ENCODE results near the gene PRPF39.
"Not testable (repeated sequence)": the region's sequence is repeated elsewhere in the genome, so short reads cannot be mapped to it uniquely, and the experiment has no call there.

Gene PRPF39, protein sequence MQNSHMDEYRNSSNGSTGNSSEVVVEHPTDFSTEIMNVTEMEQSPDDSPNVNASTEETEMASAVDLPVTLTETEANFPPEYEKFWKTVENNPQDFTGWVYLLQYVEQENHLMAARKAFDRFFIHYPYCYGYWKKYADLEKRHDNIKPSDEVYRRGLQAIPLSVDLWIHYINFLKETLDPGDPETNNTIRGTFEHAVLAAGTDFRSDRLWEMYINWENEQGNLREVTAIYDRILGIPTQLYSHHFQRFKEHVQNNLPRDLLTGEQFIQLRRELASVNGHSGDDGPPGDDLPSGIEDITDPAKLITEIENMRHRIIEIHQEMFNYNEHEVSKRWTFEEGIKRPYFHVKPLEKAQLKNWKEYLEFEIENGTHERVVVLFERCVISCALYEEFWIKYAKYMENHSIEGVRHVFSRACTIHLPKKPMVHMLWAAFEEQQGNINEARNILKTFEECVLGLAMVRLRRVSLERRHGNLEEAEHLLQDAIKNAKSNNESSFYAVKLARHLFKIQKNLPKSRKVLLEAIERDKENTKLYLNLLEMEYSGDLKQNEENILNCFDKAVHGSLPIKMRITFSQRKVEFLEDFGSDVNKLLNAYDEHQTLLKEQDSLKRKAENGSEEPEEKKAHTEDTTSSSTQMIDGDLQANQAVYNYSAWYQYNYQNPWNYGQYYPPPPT

DNA sequence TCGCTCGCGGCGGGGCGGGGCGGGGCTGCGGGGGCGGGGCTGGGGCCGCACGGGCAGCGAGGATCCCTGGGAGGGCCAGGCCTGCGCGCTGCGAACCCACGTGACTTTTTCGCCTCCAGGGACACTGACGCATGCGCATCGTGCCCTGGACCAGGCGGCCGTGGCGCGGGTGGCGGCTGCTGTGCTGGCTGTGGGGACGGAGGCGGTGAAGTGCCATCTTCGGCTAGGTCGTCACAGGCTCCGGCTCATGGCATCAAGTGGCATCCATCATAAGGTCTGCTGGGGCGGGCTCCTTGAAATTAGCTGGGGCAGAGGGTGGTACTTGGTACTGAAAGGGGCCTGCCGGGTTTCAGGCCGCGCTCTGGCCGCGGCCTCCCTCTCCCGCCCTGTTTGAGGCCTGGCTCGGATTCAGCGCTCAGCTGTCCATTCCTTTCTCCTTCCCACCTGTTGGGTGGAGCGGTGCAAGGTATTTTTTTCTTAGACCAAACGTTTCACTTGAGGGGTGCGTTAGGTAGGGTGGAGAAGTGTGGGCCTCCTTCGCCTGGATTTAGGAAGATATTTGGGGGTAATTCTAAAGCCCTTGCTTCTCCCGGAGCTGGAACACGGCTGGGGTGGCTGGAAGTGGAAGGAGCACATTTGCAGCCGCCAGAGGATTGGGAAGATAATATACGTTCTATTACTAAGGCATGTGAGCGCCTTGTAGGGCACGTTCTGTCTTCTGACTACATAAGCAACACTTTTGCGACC lies at the start of gene PRPF39:
Gene PRPF39, plus strand, starts transcription at position 141 of the 747 bp plus-strand sequence. CDS start 11,124 bp downstream, outside the sequence.
- peak; percentile 98 for DNase-seq

DNA sequence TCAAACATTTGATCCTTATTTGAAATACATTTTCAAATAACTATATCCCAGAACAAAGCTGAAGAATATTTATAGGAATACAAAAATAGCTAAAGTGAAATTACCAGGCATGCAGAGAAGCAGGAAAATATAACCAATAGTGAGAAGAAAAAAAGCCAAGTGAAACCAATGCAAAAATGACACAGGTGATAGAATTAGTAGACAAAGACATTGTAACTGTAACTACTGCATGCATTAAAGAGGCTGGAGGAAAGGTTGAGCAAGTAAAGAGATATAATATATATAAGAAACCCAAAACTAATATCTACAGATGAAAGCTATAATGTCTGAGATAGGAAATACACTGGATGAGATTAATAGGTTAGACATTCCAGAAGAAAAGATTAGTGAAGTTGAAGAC lies 49.2 kb upstream of the PRPF39 start:
- DNase-seq: no peak

DNA sequence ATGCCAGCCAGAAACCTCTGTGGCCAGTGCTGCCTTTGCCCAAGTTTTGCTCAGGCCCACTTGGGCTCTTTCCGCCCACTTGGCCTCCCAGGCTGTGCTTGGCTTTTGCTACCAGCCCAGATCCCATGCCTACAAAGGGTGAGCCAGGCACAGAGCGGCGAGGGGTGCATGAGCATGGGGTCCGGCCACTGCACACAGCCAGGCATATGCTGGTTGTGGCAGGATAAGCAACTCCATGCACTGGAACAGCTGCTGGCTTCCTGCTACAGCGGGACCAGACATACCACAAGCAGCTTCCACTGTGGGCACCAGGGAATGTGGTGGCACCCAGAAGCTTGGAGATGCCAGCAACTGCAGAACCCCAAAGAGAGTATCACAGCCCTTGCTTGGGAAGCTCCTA lies 45.7 kb upstream of the PRPF39 start:
- DNase-seq: no peak

DNA sequence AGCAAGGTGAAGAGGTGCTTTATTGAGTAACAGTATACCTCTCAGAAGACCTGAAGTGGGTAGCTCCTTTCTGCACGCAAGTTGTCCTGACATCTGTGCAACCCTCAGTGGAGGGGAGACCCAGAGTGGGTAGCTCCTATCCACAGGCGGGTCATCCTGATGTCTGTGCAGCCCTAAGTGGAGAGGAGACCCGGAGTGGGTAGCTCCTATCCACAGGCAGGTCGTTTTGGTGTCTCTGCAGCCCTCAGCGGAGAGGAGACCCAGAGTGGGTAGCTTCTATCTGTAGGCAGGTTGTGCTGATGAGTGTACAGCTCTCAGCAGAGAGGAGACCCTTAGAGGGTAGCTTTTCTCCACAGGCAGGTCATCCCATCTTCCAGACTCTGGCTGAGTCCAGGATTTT lies 45.1 kb upstream of the PRPF39 start:
- no peak for DNase-seq

DNA sequence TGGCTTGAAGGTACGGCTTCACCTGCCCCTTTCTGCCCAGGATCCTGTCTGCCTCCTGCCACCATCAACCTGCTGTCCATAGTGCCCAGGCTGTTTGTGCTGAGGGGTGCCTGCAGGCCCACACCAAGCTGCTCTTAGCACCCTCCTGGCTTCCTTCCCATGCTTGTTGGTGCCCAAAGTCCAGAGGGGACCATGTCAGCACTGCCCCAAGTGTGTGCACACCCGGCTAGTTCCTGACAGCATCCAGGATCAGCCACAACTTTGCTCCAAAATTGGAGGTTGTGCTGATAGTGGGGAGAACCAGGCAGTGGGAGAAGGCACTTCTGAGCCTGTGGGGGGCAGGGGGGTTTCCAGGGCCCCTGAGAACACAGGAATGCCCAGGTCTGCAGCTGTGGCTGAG lies 44.5 kb upstream of the PRPF39 start:
- DNase-seq: no peak

DNA sequence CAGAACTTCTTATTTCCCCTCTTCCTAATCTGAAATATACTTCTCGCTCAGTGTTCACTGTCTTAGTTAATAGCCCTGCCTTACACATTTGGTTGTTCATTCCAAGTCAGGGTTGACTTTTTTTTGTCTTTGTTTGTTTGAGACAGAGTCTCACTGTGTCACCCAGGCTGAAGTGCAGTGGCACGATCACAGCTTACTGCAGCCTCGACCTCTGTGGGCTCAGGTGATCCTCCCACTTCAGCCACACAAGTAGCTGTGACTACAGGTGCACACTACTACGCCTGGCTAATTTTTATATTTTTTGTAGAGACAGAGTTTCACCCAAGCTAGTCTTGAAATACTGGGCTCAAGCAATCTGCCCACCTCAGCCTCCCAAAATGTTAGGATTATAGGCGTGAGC lies 42.3 kb upstream of the PRPF39 start:
- DNase-seq: no peak

DNA sequence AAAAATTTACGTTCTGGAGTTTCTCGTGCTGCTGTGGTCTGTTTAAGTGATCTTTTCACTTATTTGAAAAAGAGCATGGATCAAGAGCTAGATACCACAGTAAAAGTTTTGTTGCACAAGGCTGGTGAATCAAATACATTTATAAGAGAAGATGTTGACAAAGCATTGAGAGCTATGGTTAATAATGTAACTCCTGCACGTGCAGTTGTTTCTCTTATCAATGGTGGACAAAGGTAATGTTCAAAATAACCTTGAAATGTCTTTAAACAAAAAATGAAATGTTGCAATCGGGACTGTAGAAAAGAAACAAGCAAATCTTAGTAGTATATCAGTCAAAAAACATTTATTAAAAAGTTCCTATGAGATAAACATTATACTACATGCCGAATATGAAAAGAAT lies 39.3 kb upstream of the PRPF39 start:
- no peak for DNase-seq

DNA sequence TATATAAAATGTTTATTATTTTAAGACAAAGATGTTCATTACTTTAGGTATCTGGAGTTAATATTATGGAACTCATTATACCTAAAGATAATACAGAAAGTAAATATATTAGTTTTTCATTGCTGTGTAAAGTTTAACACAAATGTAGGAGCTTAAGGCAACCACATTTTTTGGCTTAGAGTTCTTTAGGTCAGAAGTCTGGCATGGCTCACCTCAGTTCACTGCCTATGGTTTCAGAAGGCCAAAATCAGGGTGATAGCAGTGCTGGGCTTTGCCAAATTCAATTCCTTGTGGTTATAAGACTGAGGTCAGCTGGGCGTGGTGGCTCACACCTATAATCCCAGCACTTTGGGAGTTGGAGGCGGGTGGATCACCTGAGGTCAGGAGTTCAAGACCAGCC lies 35.5 kb upstream of the PRPF39 start:
- DNase-seq: no peak

DNA sequence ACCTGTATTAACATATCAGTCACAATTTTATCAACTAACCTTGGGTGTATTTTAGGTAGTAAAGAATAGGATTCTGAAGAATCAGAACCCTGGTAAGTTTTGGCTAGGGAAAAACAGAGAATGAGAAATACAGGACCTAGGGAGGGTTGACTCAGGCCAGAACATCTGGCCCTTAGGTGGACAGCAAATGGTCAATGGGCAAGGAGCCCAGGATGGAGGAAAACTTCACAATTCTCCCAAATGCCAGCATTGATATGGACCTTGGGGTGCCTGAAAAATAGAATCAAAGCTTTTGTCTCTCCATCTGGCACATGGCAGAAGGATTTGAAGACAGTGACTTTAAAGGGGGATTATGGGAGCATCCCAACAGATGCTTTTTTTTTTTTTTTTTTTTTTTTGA lies 32.7 kb upstream of the PRPF39 start:
- no peak for DNase-seq

DNA sequence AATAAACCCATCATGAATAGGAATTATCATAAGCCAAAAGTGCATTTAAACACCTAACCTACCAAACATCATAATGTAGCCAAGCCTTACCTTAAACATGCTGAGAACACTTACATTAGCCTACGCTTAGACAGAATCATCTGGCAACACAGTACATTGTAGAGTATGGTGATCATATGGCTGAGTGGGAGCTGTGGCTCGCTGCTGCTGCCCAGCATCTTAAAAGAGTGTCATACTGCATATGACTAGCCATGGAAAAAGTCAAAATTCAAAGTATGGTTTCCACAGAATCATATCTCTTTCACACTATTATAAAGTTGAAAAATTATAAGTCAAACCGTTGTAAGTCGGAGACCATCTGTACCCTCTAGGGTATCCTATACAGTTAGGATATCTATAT lies 32.0 kb upstream of the PRPF39 start:
- no peak for DNase-seq

DNA sequence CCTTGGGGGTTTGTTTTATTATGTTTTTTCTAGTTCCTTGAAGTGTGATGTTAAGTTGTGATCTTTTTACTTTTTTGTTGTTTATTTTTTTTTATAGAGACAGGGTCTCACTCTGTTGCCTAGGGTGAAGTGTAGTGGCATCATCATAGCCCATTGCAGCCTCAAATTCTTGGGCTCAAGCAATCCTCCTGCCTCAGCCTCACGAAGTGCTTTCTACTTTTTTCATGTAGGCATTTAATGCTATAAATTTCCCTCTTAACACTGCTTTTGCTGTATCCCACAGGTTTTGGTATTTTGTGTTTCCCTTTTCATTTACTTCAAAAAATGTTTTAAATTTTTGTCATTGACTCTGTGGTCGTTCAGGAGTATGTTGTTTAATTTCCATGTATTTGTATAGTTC lies 26.6 kb upstream of the PRPF39 start:
- no peak for DNase-seq

DNA sequence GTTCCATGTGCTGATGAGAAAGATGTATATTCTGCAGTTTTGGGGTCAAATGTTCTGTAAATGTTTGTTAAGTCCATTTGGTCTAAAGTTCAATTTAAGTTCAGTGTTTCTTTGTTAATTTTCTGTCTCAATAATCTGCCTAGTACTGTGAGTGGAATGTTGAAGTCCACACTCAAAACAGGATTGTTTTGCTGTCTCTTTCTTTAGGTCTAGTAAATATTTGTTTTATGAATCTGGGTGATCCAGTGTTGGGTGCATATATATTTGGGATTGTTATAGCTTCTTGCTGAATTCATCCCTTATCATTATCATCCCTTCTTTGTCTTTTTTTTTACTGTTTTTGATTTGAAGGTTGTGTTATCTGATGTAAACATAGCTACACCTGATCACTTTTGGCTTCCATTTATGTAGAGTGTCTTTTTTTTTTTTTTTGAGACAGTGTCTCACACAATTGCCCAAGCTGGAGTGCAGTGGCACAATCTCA lies 26.0 kb upstream of the PRPF39 start:
- DNase-seq: no peak

DNA sequence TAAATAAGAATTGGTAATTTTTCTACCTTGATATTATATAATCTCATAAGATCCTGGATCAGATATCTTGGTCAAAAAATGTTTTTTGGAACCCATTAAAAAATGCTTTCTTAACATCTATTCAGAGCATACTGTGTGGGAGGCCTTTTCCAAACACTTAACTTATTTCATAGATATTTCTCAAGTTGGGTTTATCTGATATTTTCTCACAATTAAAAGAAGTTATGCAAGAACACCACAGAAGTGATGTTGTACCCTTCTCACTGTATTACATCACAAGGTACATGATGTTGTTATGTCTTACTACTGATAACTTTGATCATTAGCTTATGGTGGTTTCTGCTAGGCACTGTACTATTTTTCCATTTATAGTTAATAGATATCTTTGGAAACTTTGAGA lies 23.4 kb upstream of the PRPF39 start:
- no peak for DNase-seq

DNA sequence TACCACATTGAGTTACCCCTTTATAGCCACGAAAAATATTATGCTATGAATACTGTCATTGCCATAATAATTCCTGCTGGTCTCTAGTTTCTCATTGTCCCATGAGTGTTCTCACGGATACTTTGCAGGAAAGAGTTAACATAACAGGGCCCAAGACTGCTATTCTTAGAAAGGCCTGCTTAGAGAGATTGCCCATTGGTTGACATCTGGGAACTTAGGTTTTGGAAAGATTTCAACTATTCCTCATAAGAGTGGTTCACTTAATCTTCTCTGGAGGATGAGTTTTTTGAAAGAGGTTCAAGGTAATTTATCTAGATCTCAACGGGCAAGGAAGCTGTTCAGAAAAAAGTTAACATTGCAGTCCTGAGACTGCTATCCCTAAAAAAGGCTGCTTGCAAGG lies 18.4 kb upstream of the PRPF39 start:
- DNase-seq: no peak

DNA sequence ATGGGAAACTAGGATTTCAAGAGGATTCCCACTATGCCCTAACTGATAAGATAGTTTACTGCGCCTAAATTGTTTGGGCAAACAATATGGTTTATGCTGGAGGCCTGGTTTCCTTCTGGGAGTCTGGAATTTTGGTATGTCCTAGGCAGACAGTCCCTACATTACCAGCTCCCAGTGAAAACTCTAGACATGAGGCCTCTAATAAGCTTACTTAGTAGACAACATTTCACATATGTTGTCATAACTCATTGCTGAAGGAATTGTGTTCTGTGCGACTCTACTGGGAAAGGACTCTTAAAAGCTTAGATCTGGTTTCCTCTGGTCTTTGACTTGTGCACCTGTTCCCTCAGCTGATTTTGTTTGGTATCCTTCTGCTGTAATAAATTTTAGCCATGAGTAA lies 18.0 kb upstream of the PRPF39 start:
- DNase-seq: no peak

DNA sequence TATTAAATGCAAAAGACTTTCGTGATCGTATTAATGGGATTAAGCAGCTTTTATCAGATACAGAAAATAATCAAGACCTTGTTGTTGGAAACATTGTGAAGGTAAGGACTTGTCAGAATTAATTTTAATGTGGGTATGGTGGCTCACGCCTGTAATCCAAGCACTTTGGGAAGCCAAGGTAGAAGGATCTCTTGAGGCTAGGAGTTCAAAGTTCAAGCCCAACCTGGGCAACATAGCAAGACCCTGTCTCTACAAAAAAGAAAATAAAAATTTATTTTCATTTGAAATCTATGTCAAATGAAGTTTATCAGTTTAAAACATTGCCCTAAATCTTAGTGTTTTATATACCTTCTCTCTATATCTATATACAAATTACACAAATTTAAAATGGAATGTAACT lies 17.2 kb upstream of the PRPF39 start:
- no peak for DNase-seq

DNA sequence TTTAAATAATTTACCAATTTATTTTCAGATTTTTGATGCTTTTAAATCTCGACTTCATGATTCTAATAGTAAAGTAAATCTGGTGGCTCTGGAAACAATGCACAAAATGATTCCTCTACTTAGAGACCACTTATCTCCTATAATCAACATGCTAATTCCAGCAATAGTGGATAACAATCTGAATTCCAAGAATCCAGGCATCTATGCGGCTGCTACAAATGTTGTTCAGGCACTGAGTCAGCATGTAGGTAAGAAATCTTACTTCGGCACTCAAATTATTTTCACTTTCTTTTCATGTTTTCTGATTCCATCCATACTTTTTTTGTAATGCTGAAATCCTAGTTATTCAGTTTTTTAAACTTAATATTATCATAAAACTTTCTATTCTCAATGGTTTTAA lies 15.5 kb upstream of the PRPF39 start:
- DNase-seq: no peak

DNA sequence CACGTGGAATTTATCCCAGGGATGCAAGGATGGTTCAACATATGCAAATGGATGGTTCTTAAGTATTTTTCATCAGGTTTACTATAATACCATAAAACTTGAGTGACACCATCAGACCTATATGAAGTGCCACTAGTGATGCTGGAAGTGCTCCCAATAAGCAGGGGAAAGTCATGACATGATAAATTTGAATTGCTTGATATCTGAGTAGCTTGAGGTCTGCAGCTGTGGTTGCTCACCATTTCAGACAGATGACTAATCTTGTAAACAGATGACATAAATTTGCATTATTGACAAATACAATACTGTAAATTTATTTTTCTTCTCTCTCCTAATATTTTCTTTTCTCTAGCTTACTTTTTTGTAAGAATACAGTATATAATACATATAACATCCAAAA lies 13.7 kb upstream of the PRPF39 start:
- no peak for DNase-seq

DNA sequence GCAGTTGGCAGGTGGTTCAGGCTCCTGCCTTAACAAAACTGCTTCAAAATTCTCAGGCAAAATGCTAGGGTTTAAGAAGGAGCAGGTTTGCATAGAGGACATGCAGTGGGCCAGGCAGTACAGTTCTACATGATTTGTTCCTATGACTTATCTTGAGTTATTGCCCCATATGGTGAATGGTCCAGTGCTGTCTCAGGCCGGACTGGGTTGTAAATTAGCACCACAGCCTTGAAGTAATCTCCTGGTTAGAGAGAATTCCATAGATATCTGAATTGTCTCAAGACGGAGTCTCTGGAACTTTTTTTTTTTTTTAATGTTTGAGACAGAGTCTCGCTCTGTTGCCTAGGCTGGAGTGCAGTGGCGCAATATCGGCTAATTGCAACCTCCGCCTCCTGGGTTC lies 11.8 kb upstream of the PRPF39 start:
- DNase-seq: no peak

DNA sequence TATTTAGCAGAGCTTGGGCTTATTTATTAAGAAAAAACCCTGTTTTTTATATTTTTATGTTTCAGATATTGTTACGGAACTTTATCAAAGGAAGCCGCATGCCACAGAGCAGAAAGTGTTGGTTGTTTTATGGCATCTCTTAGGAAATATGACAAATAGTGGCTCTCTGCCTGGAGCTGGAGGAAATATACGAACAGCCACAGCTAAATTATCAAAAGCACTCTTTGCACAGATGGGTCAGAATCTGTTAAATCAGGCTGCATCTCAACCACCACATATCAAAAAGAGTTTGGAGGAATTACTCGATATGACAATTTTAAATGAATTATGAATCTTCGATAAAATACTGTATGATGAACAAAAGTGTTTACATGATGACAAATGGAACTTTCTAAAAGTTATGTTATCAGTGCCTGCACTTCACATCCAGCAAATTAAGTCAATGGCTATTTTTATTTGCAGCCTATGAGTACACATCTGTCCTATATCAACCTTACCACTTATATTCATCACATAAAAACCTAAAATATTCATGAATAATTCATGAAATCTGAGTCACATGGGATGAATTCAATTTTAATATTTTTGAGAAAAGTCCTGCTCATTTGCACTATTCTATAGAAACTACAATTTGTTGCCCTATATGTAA lies 10.6 kb upstream of the PRPF39 start:
- DNase-seq: no peak

DNA sequence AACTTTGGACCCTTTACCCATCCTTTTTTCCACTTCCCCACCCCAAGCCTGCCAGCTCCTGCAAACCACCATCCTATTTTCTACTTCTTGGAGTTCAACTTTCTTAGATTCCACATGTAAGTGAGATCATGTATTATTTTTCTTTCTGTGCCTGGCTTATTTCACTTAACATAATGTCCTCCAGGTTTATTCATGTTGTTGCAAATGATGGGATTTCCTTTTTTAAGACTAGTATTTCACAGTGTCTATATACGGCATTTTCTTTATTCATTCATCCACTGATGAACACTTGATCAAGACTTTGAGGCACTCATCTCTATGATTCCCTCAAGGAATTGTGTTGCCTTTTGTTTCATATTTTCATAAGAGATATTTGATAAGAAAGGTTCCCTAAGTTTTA lies 5.6 kb upstream of the PRPF39 start:
- no peak for DNase-seq

DNA sequence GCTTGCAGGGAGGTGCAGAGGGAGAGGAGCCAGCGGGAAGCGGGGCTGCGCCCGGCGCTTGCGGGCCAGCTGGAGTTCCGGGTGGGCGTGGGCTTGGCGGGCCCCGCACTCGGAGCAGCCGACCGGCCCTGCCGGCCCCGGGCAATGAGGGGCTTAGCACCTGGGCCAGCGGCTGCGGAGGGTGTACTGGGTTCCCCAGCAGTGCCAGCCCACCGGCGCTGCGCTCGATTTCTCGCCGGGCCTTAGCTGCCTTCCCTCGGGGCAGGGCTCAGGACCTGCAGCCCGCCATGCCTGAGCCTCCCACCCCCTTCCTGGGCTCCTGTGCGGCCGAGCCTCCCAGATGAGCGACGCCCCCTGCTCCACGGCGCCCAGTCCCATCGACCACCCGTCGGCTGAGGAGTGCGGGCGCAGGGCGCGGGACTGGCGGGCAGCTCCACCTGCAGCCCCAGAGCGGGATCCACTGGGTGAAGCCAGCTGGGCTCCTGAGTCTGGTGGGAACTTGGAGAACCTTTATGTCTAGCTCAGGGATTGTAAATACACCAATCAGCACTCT lies 3.4 kb upstream of the PRPF39 start:
- DNase-seq: not testable (repeated sequence)

DNA sequence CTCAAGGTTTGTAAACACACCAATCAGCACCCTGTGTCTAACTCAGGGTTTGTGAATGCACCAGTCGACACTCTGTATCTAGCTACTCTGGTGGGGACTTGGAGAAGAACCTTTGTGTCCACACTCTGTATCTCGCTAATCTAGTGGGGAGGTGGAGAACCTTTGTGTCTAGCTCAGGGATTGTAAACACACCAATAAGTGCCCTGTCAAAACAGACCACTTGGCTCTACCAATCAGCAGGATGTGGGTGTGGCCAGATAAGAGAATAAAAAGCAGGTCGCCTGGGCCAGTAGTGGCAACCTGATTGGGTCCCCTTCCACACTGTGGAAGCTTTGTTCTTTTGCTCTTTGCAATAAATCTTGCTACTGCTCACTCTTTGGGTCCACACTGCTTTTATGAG lies 2.8 kb upstream of the PRPF39 start:
- DNase-seq: not testable (repeated sequence)

Data from DMS79 treated with DMSO at 0.1 percent for 48 hours (cell line).